NK-92 (cell line): ENCODE measurements around the gene ALOXE3.

Experiments used
- DNase-seq: peaks from one replicate; lab custom pipeline; 2025; ENCODE audit not compliant: unreplicated experiment; lab: John Stamatoyannopoulos, UW

The ALOXE3 gene

GRCh38 chr17:8055851-8056231 is 62.5 kb downstream of the ALOXE3 start:
- DNase-seq = no peak

GRCh38 chr17:8053600-8053999 is 64.7 kb downstream of the ALOXE3 start:
- no peak for DNase-seq

DNA sequence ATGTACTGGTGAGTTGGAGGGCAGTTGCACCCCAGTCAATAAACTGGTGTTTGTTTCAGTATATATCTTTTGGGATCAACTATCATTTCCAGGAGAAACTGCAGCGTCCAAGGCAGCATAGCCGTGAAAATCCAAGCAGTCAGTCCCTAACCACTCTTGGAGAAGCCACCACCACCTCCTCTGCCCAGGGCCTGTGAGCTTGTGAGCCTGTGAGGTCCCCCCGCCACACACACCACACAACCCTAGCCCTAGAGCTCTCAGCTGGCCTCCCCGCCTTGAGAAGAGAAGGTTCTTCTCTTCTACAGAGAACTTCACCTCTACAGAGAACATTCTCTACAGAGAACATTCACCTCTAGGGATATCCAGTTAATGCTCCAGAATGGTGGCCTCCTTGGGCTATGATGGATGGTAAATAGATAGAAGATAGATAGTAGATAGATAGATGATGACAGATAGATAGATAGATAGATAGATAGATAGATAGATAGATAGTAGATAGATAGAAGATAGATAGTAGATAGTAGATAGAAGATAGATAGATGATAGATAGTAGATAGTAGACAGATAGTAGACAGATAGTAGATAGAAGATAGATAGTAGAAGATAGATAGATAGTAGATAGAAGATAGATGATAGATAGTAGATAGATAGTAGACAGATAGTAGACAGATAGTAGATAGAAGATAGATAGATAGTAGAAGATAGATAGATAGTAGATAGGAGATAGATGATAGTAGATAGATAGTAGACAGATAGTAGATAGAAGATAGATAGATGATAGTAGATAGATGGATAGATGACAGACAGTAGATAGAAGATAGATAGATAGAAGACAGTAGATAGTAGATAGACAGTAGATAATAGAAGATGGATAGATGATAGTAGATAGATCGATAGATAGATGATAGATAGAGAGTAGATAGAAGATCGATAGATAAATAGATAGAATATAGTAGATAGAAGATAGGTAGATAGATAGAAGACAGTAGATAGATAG is 65.8 kb downstream of the ALOXE3 start:
- no peak for DNase-seq

GRCh38 chr17:8051831-8052230 is 66.5 kb downstream of the ALOXE3 start:
- no peak for DNase-seq

- no peak for DNase-seq
Observed at GRCh38 chr17:8048736-8049135, 69.6 kb downstream of the ALOXE3 start.

GRCh38 chr17:8048236-8048635 is 70.1 kb downstream of the ALOXE3 start:
- no peak for DNase-seq

GRCh38 chr17:8047769-8048110 is 70.6 kb downstream of the ALOXE3 start:
- DNase-seq = no peak

DNA sequence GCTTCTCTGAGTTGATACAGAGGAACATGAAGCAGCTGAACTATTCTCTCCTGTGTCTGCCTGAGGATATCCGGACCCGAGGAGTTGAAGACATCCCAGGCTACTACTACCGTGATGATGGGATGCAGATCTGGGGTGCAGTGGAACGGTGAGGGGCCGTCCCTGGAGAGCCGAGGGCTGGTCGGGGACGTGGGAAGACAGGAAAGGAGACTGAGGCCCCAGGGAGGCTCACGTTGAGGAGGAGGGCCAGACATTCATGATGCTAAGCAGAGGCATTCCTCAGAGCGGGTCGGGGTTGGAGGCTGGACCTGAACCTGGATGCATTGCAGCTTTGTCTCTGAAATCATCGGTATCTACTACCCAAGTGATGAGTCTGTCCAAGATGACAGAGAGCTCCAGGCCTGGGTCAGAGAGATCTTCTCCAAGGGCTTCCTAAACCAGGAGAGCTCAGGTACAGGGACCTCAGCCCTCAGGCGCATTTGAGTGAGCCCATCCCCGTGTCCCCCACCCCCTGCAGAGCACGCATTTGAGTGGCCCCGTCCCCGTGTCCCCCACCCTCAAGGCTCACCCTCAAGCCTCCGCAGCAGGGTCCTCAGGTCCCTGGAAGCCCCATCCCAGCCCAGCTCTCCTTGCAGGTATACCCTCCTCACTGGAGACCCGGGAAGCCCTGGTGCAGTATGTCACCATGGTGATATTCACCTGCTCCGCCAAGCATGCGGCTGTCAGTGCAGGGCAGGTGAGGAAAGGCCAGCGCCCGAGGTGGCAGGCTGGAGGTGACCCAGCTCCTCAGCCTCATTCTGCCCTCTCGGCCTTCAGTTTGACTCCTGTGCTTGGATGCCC is 71.2 kb downstream of the ALOXE3 start:
- DNase-seq = no peak

DNA sequence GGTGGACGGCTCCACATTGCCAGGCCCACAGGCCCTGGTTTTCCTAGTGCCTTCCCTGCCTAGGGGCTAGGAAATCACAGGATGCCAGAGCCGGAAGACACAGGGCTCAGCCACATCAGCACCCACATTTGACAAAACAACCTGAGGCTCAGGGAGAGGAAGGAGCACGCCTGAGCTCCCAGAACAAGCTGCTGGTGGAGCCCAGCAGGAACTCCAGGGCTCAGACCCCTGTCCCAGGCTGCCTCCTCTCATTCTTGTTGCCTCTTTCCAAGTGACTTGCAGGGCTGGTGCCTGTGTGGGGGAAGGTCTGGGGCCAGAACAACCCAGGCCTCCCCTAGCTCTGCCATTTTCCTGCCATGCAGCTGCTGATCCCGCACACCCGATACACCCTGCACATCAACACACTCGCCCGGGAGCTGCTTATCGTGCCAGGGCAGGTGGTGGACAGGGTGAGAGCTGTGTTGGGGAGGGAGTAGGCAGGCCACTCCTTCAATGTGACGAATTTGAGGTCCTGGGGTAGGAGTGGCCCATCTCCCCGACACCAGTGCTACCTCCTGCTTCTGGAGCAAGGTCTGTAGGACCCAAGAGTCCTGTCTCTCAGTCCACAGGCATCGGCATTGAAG is 71.9 kb downstream of the ALOXE3 start:
- no peak for DNase-seq
